ENCODE data around the gene SLC7A1.

GRCh38 chr13:29613101-29613500 lies 17.6 kb upstream of the SLC7A1 start:
- TF ChIP-seq, protein P1, sequence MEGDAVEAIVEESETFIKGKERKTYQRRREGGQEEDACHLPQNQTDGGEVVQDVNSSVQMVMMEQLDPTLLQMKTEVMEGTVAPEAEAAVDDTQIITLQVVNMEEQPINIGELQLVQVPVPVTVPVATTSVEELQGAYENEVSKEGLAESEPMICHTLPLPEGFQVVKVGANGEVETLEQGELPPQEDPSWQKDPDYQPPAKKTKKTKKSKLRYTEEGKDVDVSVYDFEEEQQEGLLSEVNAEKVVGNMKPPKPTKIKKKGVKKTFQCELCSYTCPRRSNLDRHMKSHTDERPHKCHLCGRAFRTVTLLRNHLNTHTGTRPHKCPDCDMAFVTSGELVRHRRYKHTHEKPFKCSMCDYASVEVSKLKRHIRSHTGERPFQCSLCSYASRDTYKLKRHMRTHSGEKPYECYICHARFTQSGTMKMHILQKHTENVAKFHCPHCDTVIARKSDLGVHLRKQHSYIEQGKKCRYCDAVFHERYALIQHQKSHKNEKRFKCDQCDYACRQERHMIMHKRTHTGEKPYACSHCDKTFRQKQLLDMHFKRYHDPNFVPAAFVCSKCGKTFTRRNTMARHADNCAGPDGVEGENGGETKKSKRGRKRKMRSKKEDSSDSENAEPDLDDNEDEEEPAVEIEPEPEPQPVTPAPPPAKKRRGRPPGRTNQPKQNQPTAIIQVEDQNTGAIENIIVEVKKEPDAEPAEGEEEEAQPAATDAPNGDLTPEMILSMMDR (IDR thresholded peaks at IDR 0.05; ENCODE audit: extremely low read depth in 1 of 2, insufficient read depth in 1 of 2, low read depth in 1 of 2, low read length in 2 of 2) = no peak
- TF ChIP-seq FOS (IDR thresholded peaks at IDR 0.05; ENCODE audit: borderline replicate concordance, insufficient read depth, low read length) = no peak
- TF ChIP-seq JUN (IDR thresholded peaks at IDR 0.05; ENCODE audit: borderline replicate concordance, insufficient read depth, insufficient read length, low read depth) = no peak
- no peak for TF ChIP-seq POLR2A (IDR thresholded peaks at IDR 0.05; ENCODE audit: low read depth, low read length)
- no peak for TF ChIP-seq EZH2 (IDR thresholded peaks at IDR 0.05; ENCODE audit: borderline replicate concordance, low read depth, low read length, severe bottlenecking)
- TF ChIP-seq POLR2AphosphoS5 (IDR thresholded peaks at IDR 0.05; ENCODE audit: insufficient read depth, low read depth, low read length) = no peak
- no peak for TF ChIP-seq GATA2 (IDR thresholded peaks at IDR 0.05; ENCODE audit: insufficient read depth, insufficient read length, low read depth, low read length)
- TF ChIP-seq, protein P2, sequence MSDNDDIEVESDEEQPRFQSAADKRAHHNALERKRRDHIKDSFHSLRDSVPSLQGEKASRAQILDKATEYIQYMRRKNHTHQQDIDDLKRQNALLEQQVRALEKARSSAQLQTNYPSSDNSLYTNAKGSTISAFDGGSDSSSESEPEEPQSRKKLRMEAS (IDR thresholded peaks at IDR 0.05; ENCODE audit: insufficient read depth, insufficient read length) = no peak
- no peak for TF ChIP-seq MYC (IDR thresholded peaks at IDR 0.05; ENCODE audit: low read depth, low read length)

All from endothelial cell of umbilical vein (primary cell).